HG02588 (cell line): ENCODE results near the gene CSNK1E.

Experiments used
- ATAC-seq: cut with Tn5 transposase; IDR thresholded peaks from one replicate; pipeline ENCODE4 v1.9.1; 2021; ENCODE audit warnings: mild to moderate bottlenecking, moderate library complexity; ENCODE audit not compliant: unreplicated experiment

CSNK1E gene

DNA sequence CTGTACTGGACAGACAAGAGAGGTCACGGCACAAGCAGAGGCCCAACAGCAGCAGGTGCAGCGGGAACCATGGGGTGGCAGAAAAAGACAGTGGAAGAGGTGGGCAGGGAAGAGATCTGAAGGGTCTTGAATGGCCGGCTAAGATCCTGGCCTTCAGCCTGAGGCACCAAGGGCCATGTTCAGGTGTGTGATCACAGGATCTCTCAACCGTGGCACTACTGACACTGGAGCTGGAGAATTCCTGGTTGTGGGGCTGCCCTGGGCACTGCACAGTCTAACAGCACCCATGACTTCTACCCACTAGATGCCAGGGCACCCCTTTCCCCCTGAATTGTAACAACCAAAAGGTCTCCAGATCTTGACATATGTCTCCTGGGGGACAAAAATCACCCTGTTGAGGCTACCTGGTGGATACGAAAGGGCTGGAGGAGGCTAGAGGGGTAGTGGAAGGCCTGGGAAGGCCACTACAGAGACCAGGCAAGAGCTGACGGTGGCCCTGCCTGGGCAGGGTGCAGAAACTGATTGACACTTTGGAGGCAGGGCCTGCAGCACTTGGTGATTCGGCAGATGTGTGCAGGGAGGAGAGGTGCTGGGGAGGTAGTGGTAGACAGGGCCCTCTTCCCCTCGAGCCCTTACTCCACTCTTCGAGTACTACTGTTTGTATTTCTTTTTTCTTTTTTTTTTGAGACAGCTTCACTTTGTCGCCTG, 8.3 kb downstream of the CSNK1E start:
- ATAC-seq, result no peak

DNA sequence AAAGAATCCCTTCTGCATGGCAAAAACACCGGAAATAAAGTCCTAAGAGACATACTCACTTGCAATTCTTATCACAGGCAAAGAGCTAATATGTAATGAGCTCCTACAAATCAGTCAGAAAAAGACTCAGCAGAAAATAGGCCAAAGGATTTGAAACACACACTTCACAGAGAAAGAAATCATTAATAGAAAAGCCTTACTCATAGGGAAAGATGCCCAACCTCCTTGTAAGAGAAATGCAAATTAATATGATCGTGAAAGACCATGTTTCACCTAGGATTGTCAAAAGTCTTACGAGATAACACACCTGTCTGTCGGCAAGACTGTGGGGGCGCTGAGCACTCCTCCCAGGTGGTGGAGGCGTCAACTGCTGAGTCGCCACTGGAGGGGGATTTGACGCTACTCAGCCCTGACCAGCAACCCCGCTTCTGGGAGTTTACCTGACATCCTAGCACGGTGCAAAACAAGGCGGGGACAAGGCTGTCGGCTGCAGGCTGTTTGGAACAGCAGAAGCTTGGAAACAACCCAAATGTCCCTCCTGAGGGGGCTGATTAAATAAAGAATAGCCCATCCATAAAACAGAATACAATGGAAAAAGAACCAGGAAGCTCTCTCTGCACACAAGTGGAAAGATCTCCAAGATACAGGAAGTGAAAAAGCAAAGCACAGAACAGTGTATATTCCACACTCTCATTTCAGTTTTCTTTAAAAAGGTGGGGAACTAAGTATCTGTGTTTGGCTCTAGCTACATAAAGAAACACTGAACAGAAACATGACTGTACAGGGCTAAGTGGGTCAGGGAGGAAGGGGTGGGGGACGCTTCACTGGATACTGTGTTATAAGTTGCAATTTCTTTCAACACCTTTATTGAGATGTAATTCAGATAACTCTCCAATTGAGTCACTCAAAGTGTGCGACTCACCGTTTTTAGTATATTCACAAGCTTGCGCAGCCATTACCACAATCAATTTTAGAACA, 11.5 kb downstream of the CSNK1E start:
- ATAC-seq, result peak; percentile 65

DNA sequence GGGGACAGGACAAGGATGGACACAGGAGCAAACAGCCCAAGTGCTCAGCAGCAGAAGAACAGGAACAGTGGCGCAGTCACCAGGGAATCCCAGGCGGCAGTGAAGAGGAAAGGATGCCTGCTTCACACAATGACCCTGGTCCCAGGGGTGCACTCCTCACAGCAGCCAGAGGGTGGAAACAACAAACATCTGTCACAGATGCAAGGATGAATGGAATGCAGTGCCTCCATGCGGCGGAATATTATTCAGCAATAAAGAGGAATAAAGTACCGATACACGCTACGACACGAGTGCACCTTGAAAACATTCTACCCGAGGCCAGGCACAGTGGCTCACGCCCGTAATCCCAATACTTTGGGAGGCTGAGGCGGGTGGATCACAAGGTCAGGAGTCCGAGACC, 12.7 kb downstream of the CSNK1E start:
- no peak for ATAC-seq

DNA sequence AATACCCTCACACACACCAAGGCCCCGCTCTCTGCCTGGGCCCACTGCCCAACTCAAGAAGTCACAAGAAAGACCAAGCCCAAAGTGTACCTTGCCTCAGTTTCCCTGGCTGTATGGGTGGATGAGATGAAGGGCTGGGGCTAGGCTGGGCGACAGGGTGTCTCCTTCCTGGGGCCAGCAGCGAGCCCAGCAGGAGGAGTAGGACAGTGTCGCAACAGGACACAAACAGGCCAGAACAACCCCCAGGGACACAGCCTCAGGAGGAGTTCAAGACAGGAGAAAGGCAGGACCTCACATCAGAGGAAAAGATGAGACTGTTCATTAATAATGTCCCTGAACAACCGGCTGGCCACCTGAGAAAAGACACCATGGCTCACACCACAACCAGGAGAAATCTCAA, 13.3 kb downstream of the CSNK1E start:
- no peak for ATAC-seq

DNA sequence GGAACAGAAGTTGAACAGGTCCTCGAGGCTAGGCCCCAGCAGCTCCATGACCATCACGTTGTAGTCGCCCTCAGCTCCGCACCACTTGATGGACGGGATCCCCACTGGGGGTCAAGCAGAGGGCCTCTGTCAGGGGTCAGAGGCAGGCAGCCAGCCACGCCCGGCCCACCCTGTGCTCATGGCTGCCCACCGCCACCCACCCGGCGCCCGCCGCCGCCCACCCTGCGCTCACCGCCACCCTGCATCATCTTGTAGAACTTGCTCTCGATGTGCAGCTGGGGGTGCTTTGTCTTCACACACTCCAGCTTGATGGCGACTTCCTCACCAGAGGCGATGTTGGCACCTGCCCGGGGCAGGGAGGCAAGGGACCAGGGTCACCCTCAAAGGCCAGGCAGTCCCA, 14.3 kb downstream of the CSNK1E start:
- ATAC-seq, result no peak

DNA sequence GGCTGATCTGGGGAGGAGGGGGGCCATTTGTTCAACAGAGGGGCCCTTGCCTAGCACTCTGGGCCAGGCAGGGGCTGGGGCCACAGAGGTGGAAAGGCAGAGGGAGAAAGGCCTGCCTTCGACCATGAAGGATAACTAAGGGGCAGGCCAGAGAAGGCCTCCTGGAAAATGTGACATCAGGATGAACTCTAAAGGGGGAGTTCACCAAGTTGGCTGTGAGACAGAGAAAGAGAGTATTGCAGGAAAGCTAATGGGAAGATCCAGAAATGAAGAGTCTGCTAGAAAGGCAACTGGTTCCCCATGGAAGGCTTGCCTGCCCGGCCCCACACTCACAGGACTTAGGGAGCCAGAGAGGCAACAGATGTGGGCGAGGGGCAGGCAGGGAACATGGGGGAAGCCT, 16.3 kb downstream of the CSNK1E start:
- ATAC-seq, result no peak

DNA sequence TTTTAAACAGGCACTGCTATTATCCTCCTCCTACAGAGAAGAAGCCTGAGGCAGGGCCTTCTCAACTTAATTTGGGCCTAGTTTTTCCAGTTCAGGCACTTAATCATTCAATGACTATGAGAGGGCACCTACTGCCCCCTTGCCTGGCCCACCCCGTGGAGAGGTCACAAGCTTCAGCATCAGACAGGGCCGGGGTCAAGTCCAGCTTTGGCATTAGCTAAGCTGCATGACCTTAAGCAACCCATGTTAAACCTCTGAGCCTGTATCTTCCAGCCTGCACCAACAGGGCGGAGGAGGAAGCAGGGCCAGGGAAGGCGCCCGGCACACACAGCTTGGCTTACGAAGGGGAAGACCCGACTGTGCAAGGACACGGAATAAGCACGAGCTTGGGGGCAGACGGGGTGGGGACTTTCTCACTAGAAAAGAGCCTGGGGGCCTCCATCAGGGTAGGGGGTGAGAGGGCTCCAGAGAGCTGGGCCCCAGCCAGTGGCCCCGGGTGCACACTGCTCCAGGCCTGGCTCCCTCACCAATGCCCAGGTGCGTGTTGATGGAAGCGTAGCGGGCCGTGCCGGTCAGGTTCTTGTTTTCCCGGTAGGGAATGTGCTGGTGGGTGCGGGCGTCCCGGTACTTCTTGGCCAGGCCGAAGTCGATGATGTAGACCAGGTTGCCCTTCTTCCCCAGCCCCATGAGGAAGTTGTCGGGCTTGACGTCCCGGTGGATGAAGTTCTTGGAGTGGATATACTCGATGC, 16.9 kb downstream of the CSNK1E start:
- ATAC-seq, result no peak

DNA sequence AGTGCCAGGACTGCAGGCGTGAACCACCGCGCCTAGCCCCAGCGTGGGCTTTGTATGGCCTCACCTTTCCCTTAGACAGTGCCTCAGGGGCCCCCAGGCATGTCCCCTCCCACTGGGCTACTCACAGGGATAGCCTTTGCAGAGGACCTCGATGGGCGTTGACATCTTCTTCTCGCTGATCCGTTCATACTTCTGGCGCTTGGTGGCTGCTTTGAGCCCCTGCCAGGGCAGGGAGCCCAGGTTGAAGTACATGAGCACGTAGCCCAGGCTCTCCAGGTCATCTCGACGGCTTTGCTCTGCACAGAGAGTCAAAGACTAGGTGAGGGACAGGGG, 17.5 kb downstream of the CSNK1E start:
- ATAC-seq, result no peak

DNA sequence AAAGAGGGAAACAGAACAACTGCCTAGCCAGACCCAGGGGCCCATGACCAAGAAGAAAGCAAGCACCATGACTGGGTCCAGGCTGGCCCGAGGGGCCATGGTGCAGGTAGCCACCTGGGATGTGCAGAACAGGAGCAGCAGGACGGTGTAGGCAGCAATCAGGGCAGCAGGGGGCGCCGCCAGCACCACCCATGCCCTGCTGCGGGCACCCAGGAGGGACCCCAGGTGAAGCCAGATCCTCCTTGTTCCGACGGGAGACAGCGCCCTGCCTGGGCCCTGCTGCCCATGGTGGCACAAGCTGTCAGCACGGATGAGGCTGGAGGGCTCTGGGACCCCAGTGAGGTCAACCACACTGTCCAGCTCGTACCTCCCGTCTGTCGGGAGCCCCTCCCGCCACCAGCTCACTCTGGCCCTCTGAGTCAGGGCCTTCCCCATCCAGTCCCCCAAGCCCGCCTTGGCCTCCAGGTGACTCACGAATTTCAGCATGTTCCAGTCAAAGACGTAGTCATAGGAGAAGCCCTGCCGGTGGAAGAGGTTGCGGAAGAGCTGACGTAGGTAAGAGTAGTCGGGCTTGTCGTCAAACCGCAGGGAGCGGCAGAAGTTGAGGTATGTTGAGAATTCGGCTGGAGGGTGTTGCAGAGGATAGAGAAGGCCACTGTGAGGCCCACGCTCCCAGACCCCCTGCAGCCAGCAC, 18.8 kb downstream of the CSNK1E start:
- ATAC-seq, result no peak

DNA sequence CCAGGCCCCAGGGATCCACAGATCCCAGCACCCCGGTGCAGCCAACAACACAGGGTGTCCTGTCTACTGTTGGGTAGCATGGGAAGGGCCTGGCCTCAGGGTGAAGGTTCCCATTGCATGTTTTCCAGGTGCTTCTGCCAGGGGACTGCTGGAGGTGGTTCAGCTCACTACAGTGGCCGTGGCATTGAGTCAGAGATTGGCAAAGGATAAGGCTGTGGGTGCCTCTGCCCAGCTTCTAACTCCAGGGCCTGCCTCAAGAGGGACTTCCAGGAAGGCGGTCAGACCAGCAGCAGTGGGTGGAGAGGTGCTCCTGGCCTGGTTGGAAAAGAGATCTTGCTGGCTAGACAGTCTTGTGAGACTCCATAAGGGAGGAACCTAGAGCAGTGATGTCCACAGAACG, 20.9 kb downstream of the CSNK1E start:
- ATAC-seq, result no peak

DNA sequence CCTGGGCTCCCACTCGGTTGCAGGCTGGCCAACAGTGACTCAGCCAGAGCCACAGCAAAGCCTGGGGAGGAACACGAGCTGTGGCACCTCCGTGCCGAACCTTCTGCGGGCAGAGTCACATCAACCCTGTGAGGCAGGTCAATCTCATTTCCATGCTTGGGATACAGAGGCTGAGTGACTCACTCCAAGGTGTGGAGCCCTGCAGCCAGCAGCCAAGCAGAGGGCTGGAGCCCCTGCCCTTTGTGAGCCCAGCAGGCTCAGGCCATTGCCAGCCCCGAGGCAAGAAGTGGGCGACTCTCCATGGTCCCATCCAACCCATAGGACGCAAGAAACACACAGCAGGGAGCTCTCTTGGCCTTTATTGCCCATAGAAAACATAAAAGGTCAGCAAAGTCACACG, 21.4 kb downstream of the CSNK1E start:
- no peak for ATAC-seq

DNA sequence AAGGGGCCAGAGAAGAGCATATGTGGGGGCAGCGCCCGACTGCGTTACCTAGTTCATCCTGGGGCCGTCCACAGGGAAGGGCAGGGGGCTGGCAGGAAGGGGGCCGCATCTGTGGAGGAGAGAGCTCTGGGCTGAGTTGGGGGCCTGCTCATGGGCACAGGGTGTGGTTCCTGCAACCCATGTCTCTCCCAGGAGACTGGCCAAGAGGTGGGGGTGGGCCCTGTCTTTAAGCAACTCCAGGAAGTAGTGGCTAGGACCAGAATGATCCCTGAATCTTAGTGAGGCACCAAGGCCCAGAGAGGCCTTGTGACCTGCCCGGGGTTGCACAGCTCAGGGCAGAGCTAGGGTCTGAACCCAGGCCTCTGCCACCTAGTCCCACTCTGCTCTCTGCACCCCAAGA, 21.9 kb downstream of the CSNK1E start:
- no peak for ATAC-seq

DNA sequence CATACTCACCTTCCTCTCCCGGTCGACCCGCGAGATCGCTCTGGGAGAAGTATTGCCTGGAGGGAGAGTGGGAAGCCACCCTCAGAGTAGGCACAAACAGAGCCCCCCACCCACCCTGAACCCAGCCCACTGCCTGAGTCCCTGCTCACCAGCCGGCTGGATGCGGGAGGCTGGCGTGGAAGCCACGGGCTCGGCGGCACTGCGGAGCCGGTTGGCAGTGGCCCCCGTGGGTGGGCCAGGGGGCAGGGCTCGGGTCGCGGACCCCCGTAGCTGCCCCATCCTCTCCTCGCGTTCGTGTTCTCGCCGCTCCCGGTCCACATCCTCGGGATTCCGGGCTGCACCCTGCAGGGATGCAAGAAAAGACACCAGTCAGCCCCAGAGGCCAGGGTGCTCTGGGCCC, 23.0 kb downstream of the CSNK1E start:
- ATAC-seq, result no peak

DNA sequence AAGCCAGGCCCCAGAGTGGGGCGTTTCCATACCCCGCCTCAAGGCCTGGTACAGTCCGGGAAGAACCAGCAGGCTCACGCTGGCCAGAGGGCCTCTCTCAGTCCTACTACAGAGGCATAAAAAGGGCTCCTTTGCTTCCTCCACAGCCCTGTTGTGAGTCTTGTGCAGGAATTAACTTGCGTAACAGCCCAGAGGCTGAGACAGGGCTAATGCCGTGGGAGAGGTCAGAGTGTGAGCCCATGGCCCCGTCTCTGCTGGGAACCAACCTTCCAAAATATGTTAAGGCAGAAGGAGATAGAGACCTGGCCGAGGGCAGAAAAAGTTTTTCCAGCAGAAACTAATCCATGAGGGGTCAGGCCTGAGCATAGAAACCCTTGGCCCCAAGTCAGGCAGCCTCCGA, 24.5 kb downstream of the CSNK1E start:
- no peak for ATAC-seq

DNA sequence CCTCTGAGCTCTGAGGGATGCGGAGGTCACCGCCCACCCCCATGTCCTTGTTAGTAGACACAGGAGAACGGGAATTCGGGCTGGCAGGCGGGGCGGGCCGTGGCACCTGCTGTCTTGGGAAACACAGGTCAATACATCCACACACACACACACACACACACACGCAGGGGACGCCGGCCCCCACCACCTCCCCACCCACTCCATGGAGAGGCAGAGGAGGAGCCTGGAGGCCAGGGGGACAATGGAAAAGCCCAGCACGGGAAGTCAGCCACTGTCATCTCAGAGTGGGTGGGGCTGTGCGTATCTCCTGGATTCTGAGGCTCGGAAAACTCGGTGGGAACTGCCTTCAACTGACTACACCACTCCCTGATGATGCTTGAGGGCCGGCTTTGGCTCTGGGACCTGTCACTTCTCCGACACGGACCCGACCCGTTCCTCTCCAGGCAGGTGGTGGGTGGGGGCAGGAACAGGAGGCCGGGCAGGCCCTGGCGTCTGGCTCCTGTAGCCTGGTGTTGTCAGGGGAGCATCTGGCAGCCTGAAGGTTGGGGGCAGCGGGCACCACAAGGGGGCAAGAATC, 25.9 kb downstream of the CSNK1E start:
- ATAC-seq, result no peak

DNA sequence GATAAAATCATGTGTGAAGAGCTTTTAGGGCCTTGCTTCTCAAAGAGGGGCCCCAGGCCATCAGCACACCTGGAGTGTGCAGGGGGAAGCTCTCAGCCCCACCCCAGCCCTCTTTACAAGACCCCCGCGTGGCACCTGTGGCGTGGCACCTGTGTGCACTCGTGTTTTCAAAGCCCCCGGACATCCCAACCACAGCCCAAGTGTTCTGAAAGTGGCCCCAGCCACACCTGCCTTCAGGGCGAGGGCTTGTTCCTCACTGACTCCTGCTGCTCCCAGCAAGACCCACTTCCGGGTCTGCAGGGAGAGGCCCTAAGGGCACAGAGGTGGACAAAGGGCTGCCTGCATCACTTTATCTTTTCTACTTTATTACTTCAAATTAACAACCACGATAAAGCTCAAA, 26.9 kb downstream of the CSNK1E start:
- ATAC-seq, result no peak

DNA sequence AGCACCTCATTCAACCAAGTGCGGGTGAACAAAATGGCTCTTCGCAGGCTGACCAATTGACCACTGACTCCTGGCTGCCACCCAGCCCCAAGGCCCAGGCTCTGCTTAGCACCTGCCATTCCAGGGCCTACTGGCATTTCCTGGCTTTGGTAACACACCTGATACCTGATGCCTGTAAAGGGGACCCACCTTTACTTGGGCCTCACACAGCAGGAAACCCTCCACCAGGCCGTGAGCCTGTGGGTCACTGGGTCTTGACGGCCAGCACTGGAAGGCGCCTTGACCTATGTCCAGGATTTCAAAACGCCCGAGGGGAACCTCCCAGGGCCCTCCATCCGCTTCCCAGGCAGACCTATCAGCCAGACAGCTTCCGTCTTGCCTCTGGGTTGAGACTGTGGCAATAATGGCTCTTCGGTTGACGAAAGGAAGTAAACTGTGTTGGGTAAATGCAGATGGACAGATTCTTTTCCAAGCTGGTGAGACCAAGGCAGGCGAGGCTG, 27.6 kb downstream of the CSNK1E start:
- ATAC-seq, result no peak

DNA sequence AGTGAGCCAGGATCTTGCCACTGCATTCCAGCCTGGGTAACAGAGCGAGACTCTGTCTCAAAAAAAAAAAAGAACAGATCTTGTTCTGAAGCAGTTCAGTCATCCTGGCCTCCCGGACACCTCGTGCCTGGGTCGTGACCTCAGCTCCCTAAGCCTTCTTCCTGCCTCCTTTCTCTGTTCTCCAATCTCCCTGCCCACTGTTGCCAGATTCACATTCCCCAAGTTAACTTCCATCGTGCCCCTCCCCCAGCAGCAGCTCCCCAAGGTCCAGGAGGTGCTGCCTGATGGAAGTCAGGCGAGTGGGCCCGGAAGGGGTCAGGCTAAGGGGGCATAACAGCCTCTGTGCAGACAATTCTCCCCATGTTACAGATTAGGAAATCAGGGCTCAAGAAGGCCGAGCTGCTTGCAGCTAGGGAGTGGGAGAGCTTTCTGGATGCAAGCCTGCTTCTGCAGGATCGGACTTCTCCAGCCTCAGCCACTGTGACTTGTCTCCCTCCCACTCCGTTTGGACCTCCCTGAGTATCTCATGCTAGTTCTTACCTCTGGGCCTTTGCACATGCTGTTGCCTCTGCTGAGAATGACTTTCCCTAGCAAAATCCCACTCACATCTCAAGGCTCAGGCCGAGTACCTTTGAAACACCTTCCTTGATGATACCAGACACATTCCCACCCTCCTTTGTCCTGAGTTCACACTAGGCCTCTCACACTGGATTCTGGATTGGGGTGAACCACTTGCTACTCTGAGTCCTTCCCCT, 30.1 kb downstream of the CSNK1E start:
- ATAC-seq, result no peak

DNA sequence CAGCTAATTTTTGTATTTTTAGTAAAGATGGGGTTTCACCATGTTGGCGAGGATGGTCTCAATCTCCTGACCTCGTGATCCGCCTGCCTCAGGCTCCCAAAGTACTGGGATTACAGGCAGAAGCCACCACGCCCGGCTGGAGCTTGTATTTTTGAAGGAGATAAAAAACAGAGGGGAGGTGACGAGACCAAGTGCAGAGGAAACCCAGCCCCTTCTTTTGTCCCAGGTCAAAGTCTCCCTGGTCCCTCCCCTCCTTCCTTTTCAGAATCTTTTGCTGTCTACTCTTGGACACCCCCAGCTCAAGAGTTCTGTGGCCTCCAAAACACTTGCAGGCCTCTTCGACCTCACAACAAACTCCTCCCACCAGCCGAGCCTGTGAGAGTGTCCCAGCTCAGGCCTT, 32.2 kb downstream of the CSNK1E start:
- no peak for ATAC-seq

DNA sequence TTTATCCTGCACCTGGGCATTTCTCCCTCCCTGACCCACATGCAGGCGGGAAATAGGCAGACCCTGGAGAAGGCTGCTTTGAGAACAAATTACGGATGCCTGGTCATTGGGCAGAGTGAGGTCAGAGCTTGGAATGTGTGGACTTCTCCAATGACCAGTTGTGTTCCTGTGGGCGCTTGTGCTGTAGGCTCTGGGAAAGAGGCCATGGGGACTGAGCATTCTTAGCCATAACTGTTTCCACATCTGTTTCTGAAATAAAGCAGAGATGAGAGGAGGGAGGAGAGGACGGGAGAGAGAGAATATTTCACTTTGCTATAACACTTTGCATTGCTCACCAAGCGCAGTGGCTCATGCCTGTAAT, 33.2 kb downstream of the CSNK1E start:
- no peak for ATAC-seq
